ENCODE results near the gene IL20.

IL20 gene

GRCh38 chr1:206864939-206865671, at the start of gene IL20:
Gene IL20, plus strand, starts transcription at chr1:206865623. Its CDS starts 230 bp downstream, at chr1:206865853.
- peak; percentile 85 for DNase-seq (ENCODE audit: low read depth)

DNA sequence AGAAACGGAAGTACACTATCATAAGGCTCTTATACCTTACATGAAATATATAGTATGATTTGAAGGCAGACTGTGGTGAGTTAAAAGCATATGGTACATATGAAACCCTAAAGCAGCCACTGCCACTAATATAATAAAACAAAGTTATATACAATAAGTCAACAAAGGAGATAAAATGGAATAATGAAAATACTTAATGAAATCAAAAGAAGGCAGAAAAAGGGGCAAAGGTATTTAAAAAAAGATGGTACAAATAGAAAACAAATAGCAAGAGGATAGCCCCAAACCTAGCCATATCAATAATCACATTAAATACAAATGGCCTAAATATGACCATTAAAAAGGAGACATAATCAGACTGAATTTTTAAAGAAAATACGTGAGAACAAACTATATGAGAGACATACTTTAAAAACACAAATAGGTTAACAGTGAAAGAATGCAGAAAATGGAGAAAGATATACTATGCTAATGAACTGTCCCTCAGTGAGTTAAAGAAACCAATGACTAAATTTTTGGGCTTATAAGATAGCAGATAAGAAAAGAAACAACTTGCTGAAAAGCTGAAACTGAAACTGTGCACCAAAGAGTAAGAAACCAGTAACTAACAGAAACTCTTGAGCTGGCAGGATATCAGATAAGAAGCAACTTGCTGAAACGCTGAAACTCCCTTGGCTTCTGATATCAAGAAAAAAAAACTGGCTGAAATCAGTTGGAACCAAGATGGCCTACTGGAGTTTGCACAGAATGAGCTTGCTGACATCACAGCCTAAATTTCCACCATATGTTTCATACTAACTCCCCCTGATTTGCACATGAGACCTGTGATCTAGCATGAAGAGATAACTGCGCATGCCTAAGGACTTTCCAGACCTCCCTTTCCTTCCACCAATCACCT, 48.8 kb upstream of the IL20 start:
- DNase-seq (ENCODE audit: low read depth): no peak

DNA sequence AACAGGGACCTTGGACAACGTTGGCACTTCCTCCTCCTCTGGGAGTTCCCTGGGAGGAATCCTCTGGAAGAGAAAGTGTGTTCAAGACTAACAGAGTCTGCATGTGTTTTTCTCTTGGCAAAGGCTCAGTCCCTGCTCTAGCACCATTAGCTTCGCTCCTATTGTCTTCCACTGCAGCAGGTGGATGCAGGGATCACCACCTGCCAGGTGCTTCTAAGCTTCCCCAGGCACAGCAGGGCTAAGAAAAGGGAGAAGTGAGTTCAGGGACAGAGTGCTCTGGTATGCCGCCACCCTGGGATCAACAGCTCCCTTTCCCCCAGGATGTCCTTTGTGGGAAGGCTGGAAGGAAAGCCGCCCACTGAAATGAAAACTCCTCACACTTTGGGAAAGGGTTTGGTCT, 43.9 kb upstream of the IL20 start:
- no peak for DNase-seq (ENCODE audit: low read depth)

- no peak for DNase-seq (ENCODE audit: low read depth)
Observed at GRCh38 chr1:206823727-206824126, 41.7 kb upstream of the IL20 start.

DNA sequence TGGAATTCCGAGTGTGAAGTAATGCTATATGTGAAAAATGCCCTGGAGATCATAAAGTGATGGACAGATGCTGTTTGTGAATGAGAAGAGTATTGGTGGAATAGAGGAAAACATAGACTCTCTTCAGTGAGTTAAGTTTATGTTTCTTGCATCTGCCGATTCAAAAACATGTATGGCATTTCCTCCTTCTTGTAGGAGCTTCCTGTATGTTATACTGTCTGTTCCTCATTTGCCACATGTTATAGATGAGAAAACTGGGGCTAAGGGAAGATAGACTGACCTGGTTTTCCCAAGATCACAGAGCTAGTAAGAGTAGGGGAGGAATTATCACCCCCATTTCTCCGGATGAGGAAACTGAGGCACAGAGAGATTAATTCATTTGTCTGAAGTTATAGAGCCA, 41.1 kb upstream of the IL20 start:
- DNase-seq (ENCODE audit: low read depth): no peak

DNA sequence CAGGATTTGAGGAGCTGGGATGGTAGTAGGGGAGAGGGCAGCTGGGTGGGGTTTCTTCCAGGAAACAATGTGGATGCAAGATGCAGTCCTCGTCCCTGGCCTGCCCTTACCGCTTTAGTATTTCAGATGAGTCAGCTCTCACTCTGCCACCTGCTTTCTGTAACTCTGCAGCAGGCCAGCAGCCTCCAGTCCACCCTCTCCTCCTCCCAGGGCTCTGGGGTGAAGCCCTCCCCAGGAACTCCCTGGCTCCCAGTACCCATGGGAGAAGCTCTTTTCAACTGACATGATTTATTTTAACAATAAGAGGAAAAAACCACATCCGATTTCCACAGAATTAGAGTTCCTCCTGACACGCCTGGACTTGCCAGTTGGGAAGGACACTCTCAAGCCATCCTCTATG, 39.0 kb upstream of the IL20 start:
- no peak for DNase-seq (ENCODE audit: low read depth)

- no peak for DNase-seq (ENCODE audit: low read depth)
Observed at GRCh38 chr1:206828061-206828460, 37.4 kb upstream of the IL20 start.

- DNase-seq (ENCODE audit: low read depth): no peak
Observed at GRCh38 chr1:206828765-206829164, 36.7 kb upstream of the IL20 start.

- no peak for DNase-seq (ENCODE audit: low read depth)
Observed at GRCh38 chr1:206829282-206829681, 36.1 kb upstream of the IL20 start.

GRCh38 chr1:206829875-206830274, 35.5 kb upstream of the IL20 start:
- no peak for DNase-seq (ENCODE audit: low read depth)

- DNase-seq (ENCODE audit: low read depth): no peak
Observed at GRCh38 chr1:206831650-206832049, 33.8 kb upstream of the IL20 start.

DNA sequence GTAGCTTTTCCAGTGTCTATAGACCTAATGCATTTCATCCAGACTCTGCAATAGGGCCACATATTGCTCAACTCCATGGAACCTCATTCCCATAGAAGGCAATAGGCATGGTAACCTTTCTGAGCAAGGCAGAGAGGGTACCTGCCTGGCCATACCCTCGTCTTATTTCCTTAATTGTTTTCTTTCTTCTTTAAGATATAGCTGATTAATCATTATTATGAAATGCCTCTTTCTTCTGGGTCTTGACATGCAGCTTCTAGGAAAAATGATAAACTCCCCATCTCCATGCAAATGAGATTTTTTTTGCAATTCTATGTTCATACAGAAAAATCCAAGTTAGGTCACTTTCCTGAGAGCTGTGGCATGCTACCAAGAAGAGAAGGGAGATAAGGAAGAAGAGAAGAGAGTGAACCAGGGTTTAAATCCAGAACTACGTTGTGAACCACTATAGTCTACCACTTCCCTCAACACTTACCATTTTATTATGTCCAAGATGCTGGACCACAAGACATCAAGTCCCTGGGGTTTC, 33.0 kb upstream of the IL20 start:
- no peak for DNase-seq (ENCODE audit: low read depth)

DNA sequence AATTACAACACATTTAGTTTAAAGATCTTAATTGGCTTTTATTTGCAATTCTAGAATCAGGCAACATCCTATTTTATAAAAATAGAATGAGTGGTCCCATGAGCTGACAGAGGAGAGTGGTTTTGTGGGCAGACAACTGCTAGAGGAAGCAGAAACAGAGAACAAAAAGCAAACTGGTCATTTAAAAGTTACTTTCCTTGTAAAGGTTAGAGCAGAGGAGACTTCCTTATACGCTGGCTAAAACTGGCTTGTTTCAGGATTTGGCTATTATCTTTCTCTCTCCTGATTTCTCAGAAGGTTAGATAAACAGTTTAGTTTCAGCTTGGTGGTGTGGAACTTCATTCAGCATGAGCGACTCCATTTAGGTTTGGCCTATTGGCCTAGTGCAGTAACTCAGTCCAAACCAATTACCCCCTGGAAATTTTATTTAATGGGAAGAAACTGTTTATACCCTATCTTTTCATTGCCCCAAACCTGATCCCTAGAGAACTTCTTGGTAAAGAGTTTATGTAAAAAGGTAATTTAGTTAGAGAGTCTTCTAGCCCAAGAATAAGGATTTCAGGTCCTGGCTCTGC, 32.2 kb upstream of the IL20 start:
- no peak for DNase-seq (ENCODE audit: low read depth)

DNA sequence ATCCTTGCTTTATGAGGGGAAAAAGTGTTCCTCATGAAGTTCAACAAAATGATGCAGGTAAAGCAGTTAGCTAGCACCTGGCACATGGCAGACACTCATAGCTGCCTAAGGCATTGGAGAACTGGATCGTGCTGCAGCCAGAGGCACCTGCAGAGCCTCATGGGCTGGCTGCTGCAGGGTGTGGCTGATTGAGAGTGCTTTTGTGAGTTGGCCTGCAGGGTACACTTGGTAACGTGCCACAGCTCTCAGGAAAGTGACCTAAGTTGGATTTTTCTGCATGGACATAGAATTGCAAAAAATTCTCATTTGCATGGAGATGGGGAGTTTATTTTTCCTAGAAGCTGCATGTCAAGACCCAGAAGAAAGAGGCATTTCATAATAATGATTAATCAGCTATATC, 31.6 kb upstream of the IL20 start:
- no peak for DNase-seq (ENCODE audit: low read depth)

DNA sequence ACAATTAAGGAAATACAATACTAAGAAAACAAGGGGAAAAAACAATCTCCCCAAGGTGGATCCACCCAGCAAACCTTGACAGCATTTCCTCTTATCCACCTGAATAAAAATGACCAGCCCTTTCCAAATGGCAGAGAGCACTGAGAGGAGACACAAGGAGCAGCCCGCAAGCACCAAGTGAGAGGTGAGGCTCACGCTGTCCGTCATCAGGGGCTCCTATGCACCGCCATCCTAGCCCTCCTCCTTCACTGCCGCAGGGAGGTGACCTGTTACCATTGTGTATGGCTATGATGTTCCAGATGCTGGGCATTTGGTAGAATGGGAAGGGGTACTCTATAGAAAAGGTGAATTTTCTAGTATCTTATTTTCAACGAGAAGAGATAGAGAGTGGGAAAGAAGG, 31.2 kb upstream of the IL20 start:
- no peak for DNase-seq (ENCODE audit: low read depth)

GRCh38 chr1:206834711-206835110, 30.7 kb upstream of the IL20 start:
- no peak for DNase-seq (ENCODE audit: low read depth)

GRCh38 chr1:206835186-206835585, 30.2 kb upstream of the IL20 start:
- DNase-seq (ENCODE audit: low read depth): no peak

DNA sequence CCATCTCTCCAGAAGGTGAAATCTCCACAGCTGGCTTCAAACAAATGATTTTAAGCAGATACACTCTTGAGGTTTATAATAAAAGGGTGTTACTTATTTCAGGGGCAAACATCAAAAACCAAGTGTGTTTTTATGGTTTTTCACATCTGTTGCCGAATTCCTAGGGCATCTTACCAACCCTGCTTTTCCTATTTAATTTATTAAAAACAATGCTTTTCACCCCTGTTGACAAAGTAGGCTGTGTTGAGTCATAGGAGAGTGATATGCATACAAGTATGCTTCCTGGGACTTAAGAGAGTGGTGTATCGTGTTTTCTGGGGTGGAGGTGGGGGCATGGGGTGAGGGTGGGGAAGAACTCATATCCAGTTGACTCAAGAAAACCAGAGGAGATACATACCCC, 29.3 kb upstream of the IL20 start:
- DNase-seq (ENCODE audit: low read depth): no peak

DNA sequence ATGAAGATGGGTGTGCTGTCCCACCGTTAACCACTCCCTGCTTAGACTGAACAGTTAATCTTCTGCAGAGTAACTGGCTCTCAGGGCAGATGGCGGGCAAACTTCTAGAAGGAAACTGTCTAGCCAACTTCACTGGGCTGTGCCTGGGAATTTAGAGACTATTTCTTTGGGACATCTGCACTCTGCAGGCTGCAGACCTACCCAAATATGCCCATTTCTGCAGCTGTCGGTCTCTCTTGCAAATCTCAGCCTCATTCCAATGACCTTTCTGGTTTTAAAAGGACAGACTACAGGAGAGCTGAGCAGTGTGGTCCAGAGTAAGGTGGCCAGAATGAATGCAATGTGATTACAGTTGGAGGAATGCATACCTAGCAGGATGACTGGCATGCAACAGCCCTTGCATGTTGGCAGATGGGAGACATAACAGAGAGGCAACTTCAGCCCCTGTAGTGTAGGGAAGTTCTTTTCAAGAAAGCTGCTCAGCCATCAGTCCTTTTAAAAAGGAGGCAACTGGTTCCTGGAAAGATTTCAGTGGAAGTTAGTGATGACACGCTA, 26.3 kb upstream of the IL20 start:
- no peak for DNase-seq (ENCODE audit: low read depth)

DNA sequence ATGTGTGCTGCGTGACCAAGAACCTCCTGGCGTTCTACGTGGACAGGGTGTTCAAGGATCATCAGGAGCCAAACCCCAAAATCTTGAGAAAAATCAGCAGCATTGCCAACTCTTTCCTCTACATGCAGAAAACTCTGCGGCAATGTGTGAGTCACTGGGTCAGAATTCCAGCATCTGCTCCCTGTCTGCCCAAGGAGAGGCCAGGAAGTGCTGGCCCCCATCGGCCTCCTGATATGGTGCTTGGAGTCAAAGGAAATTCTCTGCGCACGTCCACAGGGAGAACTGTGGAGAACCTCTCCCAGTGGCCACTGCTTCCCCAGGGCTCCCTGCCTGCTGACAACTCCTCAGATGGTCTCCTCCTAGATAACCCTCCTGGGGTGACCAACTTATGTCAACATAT, 25.6 kb upstream of the IL20 start:
- no peak for DNase-seq (ENCODE audit: low read depth)

GRCh38 chr1:206841609-206842323, 23.7 kb upstream of the IL20 start:
- DNase-seq (ENCODE audit: low read depth): no peak

GRCh38 chr1:206842854-206843253, 22.6 kb upstream of the IL20 start:
- no peak for DNase-seq (ENCODE audit: low read depth)

All from activated T-cell treated with anti-CD3 and anti-CD28 coated beads for 48 hours (primary cell).